AG10803 (cell line): ENCODE data around the gene KCNMA1.

Experiments
- DNase-seq: peaks from one replicate; pipeline ENCODE4 v3.0.0; 2010; ENCODE audit warnings: low read depth
- H3K4me3 ChIP-seq: 2 replicates; pipeline ENCODE4 v1.5.1; 2011; ENCODE audit warnings: mild to moderate bottlenecking, low read length, control low read depth
- CTCF ChIP-seq: conservative IDR thresholded peaks from 2 replicates; pipeline ENCODE4 v1.5.1; 2011; ENCODE audit warnings: mild to moderate bottlenecking, low read length, control low read depth, inconsistent platforms

KCNMA1 gene

GRCh38 chr10:76864922-76865321 lies 772.7 kb downstream of the KCNMA1 start:
- H3K4me3 ChIP-seq: no peak overlapping the region
- TF ChIP-seq CTCF: no peak
- DNase-seq: no peak

GRCh38 chr10:76858721-76859120 lies 778.9 kb downstream of the KCNMA1 start:
- no peak for TF ChIP-seq CTCF
- no peak overlapping the region for H3K4me3 ChIP-seq
- no peak for DNase-seq

- no peak for TF ChIP-seq CTCF
- H3K4me3 ChIP-seq: no peak overlapping the region
- no peak for DNase-seq
Measured at GRCh38 chr10:76840802-76841201, 796.8 kb downstream of the KCNMA1 start.

- DNase-seq: no peak
- no peak overlapping the region for H3K4me3 ChIP-seq
- no peak for TF ChIP-seq CTCF
Measured at GRCh38 chr10:76839276-76839675, 798.3 kb downstream of the KCNMA1 start.

- no peak for TF ChIP-seq CTCF
- no peak for DNase-seq
- H3K4me3 ChIP-seq: no peak overlapping the region
Measured at GRCh38 chr10:76830218-76830617, 807.4 kb downstream of the KCNMA1 start.

GRCh38 chr10:76829724-76830123 lies 807.9 kb downstream of the KCNMA1 start:
- TF ChIP-seq CTCF: no peak
- DNase-seq: no peak
- no peak overlapping the region for H3K4me3 ChIP-seq
